HUES64 (cell line): ENCODE results near the gene RNF222.

Experiments
- H3K27ac ChIP-seq: 2 replicates; pipeline ENCODE4 v1.7.0; 2013; ENCODE audit warnings: low read depth, low read length, inconsistent platforms
- H3K27me3 ChIP-seq: 2 replicates; pipeline ENCODE4 v1.6.1; 2013; ENCODE audit warnings: mild to moderate bottlenecking, low read length; ENCODE audit not compliant: insufficient read depth
- H3K36me3 ChIP-seq: 2 replicates; pipeline ENCODE4 v1.6.1; 2013; ENCODE audit warnings: mild to moderate bottlenecking, low read length; ENCODE audit not compliant: insufficient read depth
- H3K4me1 ChIP-seq: 2 replicates; pipeline ENCODE4 v1.6.1; 2013; ENCODE audit warnings: mild to moderate bottlenecking, low read length, moderate library complexity; ENCODE audit not compliant: insufficient read depth
- H3K4me3 ChIP-seq: 2 replicates; pipeline ENCODE4 v1.5.1; 2013; ENCODE audit warnings: mild to moderate bottlenecking, low read length, moderate library complexity
- H3K9ac ChIP-seq: 2 replicates; pipeline ENCODE4 v1.6.1; 2013; ENCODE audit warnings: mild to moderate bottlenecking, low read depth, low read length
- H3K9me3 ChIP-seq: 2 replicates; pipeline ENCODE4 v1.6.1; 2013; ENCODE audit warnings: low read depth, low read length; ENCODE audit not compliant: insufficient read depth
- WGBS: fragments of 150-250, 120-280 bp; methylation state at CpG from one replicate; pipeline ENCODE4 v1.1.7; 2013; ENCODE audit warnings: missing lambda C conversion rate; 5-methylcytosine and 5-hydroxymethylcytosine counted together

RNF222 gene

DNA sequence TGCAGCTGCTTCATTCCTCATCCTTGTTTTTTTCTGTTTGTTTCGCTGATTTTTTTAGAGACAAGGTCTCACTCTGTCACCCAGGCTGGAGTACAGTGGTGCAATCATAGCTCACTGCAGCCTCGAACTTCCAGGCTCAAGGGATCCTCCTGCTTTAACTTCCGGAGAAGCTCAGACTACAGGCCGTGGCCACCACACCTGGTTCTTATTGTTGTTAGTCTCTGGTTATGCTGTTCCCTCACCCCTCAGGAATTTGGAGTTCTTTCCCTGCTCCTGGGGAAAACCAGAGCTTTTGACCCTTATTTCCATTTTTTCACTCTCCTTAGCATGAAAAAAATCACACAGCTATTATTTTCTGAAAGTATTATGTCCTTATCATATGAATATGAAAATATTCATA is 56.2 kb downstream of the RNF222 start:
- Histone ChIP-seq H3K4me3 (no peak overlapping the region), H3K9ac (peak overlapping the region; percentile 41; the same call in 1 of the 2 replicates), H3K36me3 (no peaks in the 10 kb centered on the region), H3K27ac (no peak overlapping the region), H3K4me1 (peaks cover 20% of the 10 kb centered on the region), H3K27me3 (no peaks in the 10 kb centered on the region), H3K9me3 (no peaks in the 10 kb centered on the region)
- 64% methylated on average over 4 of the region's 4 CpGs for WGBS
